IPS-15b (cell line): ENCODE results near the gene MIGA1.
"Not testable (repeated sequence)": the region's sequence is repeated elsewhere in the genome, so short reads cannot be mapped to it uniquely, and the experiment has no call there.

ENCODE experiments used
- H3K27me3 ChIP-seq: one replicate; pipeline ENCODE4 v1.6.1; 2013; ENCODE audit warnings: low read length; ENCODE audit not compliant: control insufficient read depth, insufficient read depth
- H3K36me3 ChIP-seq: one replicate; pipeline ENCODE4 v1.6.1; 2013; ENCODE audit warnings: low read length; ENCODE audit not compliant: control insufficient read depth, insufficient read depth
- H3K4me1 ChIP-seq: one replicate; pipeline ENCODE4 v1.6.1; 2013; ENCODE audit warnings: mild to moderate bottlenecking, low read length; ENCODE audit not compliant: control insufficient read depth, insufficient read depth
- H3K4me3 ChIP-seq: one replicate; pipeline ENCODE4 v1.5.1; 2013; ENCODE audit warnings: low read depth, low read length
- H3K9ac ChIP-seq: one replicate; pipeline ENCODE4 v1.6.1; 2013; ENCODE audit warnings: low read depth, mild to moderate bottlenecking, low read length
- H3K9me3 ChIP-seq: one replicate; pipeline ENCODE4 v1.6.1; 2013; ENCODE audit warnings: mild to moderate bottlenecking, low read length; ENCODE audit not compliant: control insufficient read depth, insufficient read depth

The MIGA1 gene, protein sequence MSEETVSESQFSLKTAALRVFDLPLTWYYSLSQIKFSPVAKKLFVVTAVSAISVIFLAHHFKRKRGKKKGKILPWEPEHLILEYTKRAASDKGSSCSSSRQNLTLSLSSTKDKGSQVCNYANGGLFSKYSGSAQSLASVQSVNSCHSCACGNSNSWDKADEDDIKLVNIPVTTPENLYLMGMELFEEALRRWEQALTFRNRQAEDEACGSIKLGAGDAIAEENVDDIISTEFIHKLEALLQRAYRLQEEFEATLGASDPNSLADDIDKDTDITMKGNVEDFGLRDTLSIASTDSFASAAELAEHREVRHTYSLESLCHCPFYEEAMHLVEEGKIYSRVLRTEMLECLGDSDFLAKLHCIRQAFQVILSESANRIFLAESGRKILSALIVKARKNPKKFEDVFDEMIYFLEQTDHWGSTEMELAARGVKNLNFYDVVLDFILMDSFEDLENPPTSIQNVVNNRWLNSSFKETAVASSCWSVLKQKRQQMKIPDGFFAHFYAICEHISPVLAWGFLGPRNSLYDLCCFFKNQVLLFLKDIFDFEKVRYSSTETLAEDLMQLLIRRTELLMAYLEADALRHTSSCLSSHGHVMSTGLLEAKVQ

DNA sequence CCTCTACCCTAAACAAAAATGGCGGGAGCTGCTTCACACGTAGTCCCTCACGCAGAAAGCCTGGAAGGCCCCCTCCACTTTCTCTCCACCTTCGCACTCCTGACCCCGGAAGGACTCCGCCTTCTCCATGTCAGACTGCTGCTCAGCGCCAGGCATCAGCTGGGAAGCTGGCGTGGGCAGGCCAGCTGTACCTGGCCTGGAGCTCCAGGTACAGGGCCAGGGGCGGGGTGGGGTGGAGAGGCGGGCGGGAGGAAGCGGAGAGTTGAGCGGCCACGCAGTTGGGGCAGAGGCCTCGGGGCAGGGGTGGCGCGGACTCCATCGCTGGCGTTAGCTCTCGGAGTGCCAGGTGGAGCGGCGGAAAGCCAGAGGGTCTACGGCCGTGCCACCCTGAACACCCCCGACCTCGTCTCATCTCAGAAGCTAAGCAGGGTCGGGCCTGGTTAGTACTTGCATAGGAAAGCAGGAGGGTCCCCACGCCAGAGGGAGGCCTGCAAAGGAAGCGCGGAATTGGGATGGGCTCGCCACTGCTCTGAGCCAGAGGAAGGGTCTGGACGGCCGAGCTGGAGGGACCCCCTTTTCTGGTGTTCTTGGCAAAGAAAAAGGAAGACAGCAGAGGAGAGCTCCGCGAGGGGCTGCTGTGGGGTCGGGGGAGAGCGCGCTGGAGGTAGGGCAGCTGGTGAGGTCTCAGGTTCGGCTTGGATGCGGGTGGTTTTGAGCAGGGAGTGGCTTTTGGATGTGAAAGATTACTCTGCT, at the start of gene MIGA1:
Gene MIGA1 (plus strand): TSS at position 121 of the 753 bp plus-strand sequence. CDS start 3,604 bp downstream, outside the sequence.
- peak within 1 kb of the TSS; percentile 96 for H3K4me3 ChIP-seq
- no peaks in the 10 kb centered on the region for H3K36me3 ChIP-seq
- H3K9me3 ChIP-seq = no peaks in the 10 kb centered on the region
- H3K9ac ChIP-seq = peak within 1 kb of the TSS; percentile 83
- no peaks in the 10 kb centered on the region for H3K4me1 ChIP-seq
- no peaks in the 10 kb centered on the region for H3K27me3 ChIP-seq

DNA sequence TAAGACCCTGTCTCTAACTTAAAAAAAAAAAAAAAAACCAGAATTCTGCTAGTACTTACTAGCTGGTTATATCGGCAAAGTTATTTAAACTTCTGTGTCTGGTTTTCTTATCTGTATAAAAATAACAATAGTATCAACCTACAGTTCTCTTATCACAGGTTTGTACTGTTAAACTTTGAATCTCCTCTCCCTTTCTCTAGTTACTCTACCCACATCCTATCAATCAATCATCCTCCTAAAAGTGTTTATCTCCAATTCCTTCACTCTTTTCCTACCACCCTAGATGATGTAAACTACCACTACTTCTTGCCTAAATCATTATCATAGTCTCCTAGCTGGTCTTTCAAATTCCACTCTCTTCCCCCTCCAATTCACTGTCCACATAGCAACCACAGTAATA, 47.4 kb upstream of the MIGA1 start:
- no peak overlapping the region for H3K4me3 ChIP-seq
- no peaks in the 10 kb centered on the region for H3K36me3 ChIP-seq
- no peaks in the 10 kb centered on the region for H3K27me3 ChIP-seq
- no peaks in the 10 kb centered on the region for H3K9me3 ChIP-seq
- H3K9ac ChIP-seq = no peak overlapping the region
- no peaks in the 10 kb centered on the region for H3K4me1 ChIP-seq

DNA sequence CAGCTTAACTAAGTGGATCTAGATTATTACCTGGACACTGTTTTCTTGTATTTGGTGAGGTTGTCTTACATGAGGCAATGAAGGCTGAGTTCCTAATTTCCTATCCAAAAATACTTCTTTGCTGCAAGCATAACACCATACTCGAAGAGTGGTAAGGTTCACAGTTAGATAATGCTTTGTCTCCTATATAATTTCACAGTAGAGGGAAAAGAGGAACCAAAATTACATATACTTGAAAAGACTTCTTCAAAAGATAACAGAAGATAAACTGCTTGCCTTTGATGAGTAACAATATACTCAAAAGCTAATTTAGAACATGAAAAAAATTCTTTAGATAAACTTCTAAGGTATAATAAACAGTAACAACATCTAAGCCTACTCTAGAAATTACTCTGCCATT, 40.2 kb upstream of the MIGA1 start:
- Histone ChIP-seq H3K27me3 (no peaks in the 10 kb centered on the region), H3K9me3 (no peaks in the 10 kb centered on the region), H3K36me3 (no peaks in the 10 kb centered on the region), H3K9ac (no peak overlapping the region), H3K4me1 (no peaks in the 10 kb centered on the region), H3K4me3 (no peak overlapping the region)

DNA sequence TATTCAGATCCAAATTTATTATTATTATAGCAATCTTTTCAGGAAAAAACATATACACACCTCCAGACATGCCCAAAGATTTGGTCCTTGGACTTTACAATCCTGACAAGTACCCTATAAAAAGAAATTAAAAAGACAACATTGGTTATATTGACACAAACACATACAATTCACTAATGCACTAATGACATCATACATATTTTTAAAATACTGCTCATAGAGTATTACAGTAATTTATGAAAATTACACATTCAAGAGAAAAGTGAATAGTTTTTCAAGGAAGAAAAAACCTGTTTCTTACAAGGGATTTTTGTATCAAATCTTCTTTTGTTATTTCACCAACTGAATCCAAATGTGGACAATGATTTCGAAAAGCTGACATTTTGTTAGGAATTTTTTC, 38.1 kb upstream of the MIGA1 start:
- H3K4me1 ChIP-seq = no peaks in the 10 kb centered on the region

DNA sequence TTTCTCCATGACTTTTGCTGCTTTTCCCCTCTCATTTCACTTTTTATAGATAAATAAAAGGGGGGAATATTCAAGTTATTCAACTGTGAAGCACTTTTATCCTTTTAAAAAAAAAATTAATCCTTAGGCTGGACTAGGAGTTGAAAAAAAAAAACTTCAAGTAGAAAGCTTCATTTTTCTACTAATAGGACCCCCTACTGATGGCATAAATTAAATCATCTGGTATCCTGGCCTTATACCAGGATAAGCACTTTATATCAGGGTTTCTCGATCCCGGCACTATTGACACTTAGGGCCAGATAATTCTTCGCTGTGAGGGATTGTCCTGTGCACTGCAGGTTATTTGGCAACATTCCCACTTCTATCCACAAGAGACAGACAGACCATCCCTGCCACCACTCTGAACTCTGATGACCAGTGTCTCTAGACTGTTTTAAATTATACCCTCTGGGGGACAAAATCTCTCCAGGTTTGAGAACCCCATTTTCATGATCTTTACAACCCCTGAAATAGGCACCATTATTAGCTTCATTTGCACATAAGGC, 37.4 kb upstream of the MIGA1 start:
- Histone ChIP-seq H3K4me1 (no peaks in the 10 kb centered on the region), H3K9ac (peak overlapping the region; percentile 47), H3K27me3 (no peaks in the 10 kb centered on the region), H3K4me3 (no peak overlapping the region), H3K9me3 (no peaks in the 10 kb centered on the region), H3K36me3 (no peaks in the 10 kb centered on the region)

More for the DNA sequence above, 38.1 kb upstream of the MIGA1 start:
- H3K9ac ChIP-seq = no peak overlapping the region
- H3K9me3 ChIP-seq = no peaks in the 10 kb centered on the region
- H3K36me3 ChIP-seq = no peaks in the 10 kb centered on the region
- H3K27me3 ChIP-seq = no peaks in the 10 kb centered on the region
- no peak overlapping the region for H3K4me3 ChIP-seq

DNA sequence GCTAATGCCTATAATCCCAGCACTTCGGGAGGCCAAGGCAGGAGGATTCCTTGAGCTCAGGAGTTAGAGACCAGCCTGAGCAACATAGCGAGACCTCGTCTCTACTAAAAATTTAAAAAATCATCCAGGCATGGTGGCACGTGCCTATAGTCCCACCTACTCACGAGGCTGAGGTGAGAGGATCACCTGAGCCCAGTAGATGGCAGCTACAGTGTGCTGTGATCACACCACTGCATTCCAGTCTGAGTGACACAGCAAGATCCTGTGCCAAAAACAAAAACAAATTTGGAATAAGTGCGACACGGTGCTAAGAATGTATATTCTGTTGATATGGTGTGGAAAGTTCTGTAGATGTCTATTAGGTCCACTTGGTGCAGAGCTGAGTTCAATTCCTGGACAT, 34.9 kb upstream of the MIGA1 start:
- Histone ChIP-seq H3K4me3 (no peak overlapping the region), H3K9ac (no peak overlapping the region), H3K36me3 (no peaks in the 10 kb centered on the region), H3K27me3 (no peaks in the 10 kb centered on the region), H3K4me1 (no peaks in the 10 kb centered on the region), H3K9me3 (no peaks in the 10 kb centered on the region)

DNA sequence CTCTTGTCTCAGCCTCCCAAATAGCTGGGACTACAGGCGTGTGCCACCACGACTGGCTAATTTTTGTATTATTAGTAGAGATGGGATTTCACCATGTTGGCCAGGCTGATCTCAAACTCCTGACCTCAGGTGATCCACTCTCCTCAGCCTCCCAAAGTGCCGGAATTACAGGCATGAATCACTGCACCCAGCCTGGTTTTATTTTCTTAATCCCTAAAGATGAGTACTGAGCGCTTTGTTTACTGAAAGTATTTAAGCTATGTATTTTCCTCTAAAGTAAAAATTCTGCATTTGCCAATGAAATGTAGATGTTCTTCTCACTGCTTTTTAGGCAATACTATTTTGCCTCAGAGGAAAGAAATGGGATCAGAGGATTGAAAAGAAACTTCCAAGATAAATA, 30.0 kb upstream of the MIGA1 start:
- H3K4me3 ChIP-seq, H3K36me3 ChIP-seq, H3K27me3 ChIP-seq, H3K4me1 ChIP-seq, H3K9ac ChIP-seq, H3K9me3 ChIP-seq: not testable (repeated sequence)

DNA sequence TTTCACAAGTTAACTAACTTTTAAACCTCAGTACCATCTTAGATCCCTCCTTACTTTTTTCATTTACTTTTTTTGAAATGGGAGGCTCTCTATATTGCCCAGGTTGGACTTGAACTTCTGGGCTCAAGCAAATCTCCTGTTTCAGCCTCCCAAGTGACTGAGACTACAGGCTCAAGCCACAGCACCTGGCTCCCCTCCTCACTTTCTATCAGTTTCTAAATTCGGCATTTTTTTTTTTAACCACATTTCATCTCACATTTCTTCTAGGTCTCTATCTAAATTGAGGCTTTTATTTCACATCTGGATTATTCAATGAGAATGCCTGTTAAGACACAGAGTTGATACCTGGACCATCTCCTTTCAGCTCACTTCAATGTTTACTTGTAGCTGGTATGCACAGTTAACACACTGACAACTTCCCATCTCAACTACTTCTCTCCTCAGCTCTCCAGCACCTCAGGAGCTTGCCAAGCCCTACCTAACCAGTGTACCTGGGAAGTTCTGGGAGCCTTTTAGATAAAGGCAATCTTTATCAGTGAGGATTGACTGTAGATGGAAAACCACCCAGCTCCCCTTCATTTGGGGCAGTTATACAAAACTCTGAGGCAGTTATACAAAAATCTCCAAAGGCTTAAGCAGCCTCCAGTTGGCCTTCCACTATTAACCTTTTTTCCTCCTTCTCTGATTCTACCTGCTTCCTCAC, 23.2 kb upstream of the MIGA1 start:
- no peak overlapping the region for H3K9ac ChIP-seq
- no peaks in the 10 kb centered on the region for H3K27me3 ChIP-seq
- H3K4me3 ChIP-seq = no peak overlapping the region
- H3K4me1 ChIP-seq = peaks cover 3% of the 10 kb centered on the region
- H3K36me3 ChIP-seq = no peaks in the 10 kb centered on the region
- no peaks in the 10 kb centered on the region for H3K9me3 ChIP-seq

DNA sequence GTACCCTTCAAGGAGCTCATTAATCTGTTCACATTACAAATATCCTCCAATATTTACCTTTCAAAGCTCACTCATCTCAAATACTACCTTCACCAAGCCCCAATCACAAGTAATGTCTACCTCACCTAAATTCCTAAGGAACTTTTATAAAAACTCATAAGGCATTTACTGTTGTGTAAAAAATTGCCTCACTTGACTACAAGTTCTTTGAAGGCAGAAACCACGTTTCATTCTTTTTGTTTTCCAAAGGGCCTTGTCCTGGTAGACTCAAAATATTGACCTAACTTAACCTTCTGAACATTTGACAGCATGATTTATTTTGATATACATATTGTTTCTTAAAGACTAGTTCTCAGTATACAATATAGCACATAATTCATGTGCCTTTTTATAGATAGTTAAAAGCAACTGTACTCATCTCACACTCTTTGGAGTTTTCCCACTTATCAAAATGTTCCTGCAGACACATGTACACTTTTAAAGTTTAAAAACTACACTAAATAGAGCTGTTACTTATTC, 22.3 kb upstream of the MIGA1 start:
- no peak overlapping the region for H3K9ac ChIP-seq

DNA sequence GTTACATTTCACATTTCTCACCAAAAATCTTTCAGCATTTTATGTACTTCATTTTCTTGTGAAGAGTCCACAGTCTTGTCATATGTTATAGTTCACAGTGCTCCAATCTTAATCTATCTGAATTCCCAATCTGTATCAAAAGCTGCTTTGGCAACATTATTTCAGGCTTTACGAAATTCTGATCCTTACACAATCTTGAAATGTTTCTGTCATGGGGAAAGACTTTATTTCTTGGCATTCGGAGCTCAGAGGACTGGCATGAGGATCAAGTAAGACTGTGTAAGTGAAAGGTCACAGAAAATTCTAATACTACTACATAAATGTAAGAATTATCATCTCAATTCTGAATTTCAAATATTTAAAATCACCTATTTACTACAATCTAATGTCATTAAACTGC, 21.8 kb upstream of the MIGA1 start:
- H3K9ac ChIP-seq = no peak overlapping the region
- no peaks in the 10 kb centered on the region for H3K9me3 ChIP-seq
- H3K4me1 ChIP-seq = peaks cover 3% of the 10 kb centered on the region
- H3K36me3 ChIP-seq = no peaks in the 10 kb centered on the region
- no peaks in the 10 kb centered on the region for H3K27me3 ChIP-seq
- H3K4me3 ChIP-seq = no peak overlapping the region

More for the DNA sequence above, 22.3 kb upstream of the MIGA1 start:
- no peaks in the 10 kb centered on the region for H3K27me3 ChIP-seq
- H3K4me1 ChIP-seq = peaks cover 3% of the 10 kb centered on the region
- H3K36me3 ChIP-seq = no peaks in the 10 kb centered on the region
- H3K9me3 ChIP-seq = no peaks in the 10 kb centered on the region
- no peak overlapping the region for H3K4me3 ChIP-seq
